K562 (cell line): Measurements from ENCODE around the gene CAPN2. TPM values are rescaled to one million over a fixed set of nuclear protein-coding genes. Genes with fewer than 3 reads are reported as not detected.

Experiments used
- ATAC-seq: fragments of 200-7000 bp; cut with Tn5 transposase; 3 replicates; pipeline ENCODE4 v1.9.1; 2020; ENCODE audit warnings: moderate library complexity
- BruUV-seq: library from RNA; stranded (reverse); fragments of 400-500 nt; replicated peaks from 2 replicates; lab custom pipeline; 2021; lab: Mats Ljungman, UMichigan
- CTCF ChIA-PET: fragments of 300-600 bp; formaldehyde crosslinking; extraction: SDS; loops from one replicate; lab custom pipeline; 2021; ENCODE audit warnings: low intra/inter-chr PET ratio; lab: Yijun Ruan, JAX
- POLR2A ChIA-PET: fragments of 300-600, 350-650 bp; sonication (Branson Sonifier 250); formaldehyde crosslinking; extraction: SDS; loops from one replicate; lab custom pipeline; 2021; ENCODE audit warnings: antibody characterized with exemption, inconsistent platforms; lab: Yijun Ruan, JAX
- DNase-seq, 4 experiments: peaks; one replicate each; pipeline versions ENCODE4 v3.0.0 to v3.0.0-alpha.2; 2011 to 2018; ENCODE audit warnings: low spot score in 3 of 4, mixed read lengths in 3 of 4; ENCODE audit errors: extremely low read depth in 1 of 4
- FAIRE-seq: peaks from 2 replicates; lab custom pipeline; 2011; peaks lifted over from hg19 to GRCh38; lab: Jason Lieb, UNC
- H2AFZ ChIP-seq: 2 replicates; pipeline ENCODE4 v1.6.0; 2011; ENCODE audit warnings: low read depth, low read length, control low read depth, inconsistent platforms
- H3K27ac ChIP-seq: fragments of 200-600 bp; 3 replicates; pipeline ENCODE4 v1.8.0; 2011; ENCODE audit warnings: low read depth, mild to moderate bottlenecking, control low read depth, inconsistent platforms, low read length, moderate library complexity, mixed read lengths; ENCODE audit errors: extremely low read depth
- H3K27me3 ChIP-seq, 2 experiments: fragments of 300-600 bp in 1 of 2; 2 replicates in 1 of 2; 3 replicates in 1 of 2; pipeline versions ENCODE4 v1.6.0 to v1.8.0; 2011; ENCODE audit warnings: inconsistent platforms in 2 of 2, low read length in 2 of 2, mild to moderate bottlenecking in 1 of 2, mixed read lengths in 1 of 2, moderate library complexity in 1 of 2; ENCODE audit not compliant: control insufficient read depth in 2 of 2, insufficient read depth in 2 of 2
- H3K36me3 ChIP-seq: fragments of 300-600 bp; 3 replicates; pipeline ENCODE4 v1.8.0; 2011; ENCODE audit warnings: mild to moderate bottlenecking, low read length, inconsistent platforms; ENCODE audit not compliant: control insufficient read depth, insufficient read depth
- H3K4me1 ChIP-seq, 2 experiments: fragments of 200-600 bp in 1 of 2; replicated peaks in 1 of 2; 2 replicates in 1 of 2; 3 replicates in 1 of 2; pipeline versions ENCODE4 v1.5.1 to v1.8.0; 2011; ENCODE audit warnings: inconsistent platforms in 2 of 2, low read length in 2 of 2, mild to moderate bottlenecking in 1 of 2, mixed read lengths in 1 of 2, moderate library complexity in 1 of 2; ENCODE audit not compliant: control insufficient read depth in 2 of 2, insufficient read depth in 2 of 2
- H3K4me2 ChIP-seq: 2 replicates; pipeline ENCODE4 v1.6.1; 2011; ENCODE audit warnings: low read length, control low read depth, inconsistent platforms, mixed read lengths; ENCODE audit not compliant: insufficient read depth
- H3K4me3 ChIP-seq: fragments of 200-600 bp; sonication (generic), shearing (Covaris generic); 2 replicates; pipeline ENCODE4 v1.5.1; 2016; ENCODE audit warnings: control low read depth, inconsistent platforms
- H3K79me2 ChIP-seq: fragments of 200-600 bp; 3 replicates; pipeline ENCODE4 v1.8.0; 2011; ENCODE audit warnings: low read length, inconsistent platforms; ENCODE audit not compliant: control insufficient read depth, insufficient read depth
- H3K9ac ChIP-seq, 2 experiments: 2 replicates each; pipeline versions ENCODE4 v1.6.0 to v1.6.1; 2011; ENCODE audit warnings: low read depth in 2 of 2, low read length in 2 of 2, control low read depth in 1 of 2, inconsistent platforms in 1 of 2, mild to moderate bottlenecking in 1 of 2, mixed read lengths in 1 of 2; ENCODE audit not compliant: insufficient read depth in 1 of 2
- H3K9me1 ChIP-seq: one replicate; pipeline ENCODE4 v1.6.0; 2011; ENCODE audit warnings: inconsistent platforms, mild to moderate bottlenecking, low read length, moderate library complexity; ENCODE audit not compliant: control insufficient read depth, insufficient read depth
- H3K9me3 ChIP-seq: replicated peaks from 2 replicates; pipeline ENCODE4 v1.5.1; 2011; ENCODE audit warnings: low read depth, low read length, inconsistent platforms; ENCODE audit not compliant: control insufficient read depth, insufficient read depth
- H4K20me1 ChIP-seq: replicated peaks from 2 replicates; pipeline ENCODE4 v1.6.1; 2011; ENCODE audit warnings: low read length, inconsistent platforms, mixed read lengths; ENCODE audit not compliant: control insufficient read depth, insufficient read depth
- CAMTA2 ChIP-seq: fragments of 250-450 bp; sonication (Bioruptor Pico); conservative IDR thresholded peaks from 2 replicates; pipeline ENCODE4 v1.5.1; 2022
- CC2D1A ChIP-seq: fragments of 450-650 bp; IDR thresholded peaks from 2 replicates; pipeline ENCODE4 v1.6.1; 2017; ENCODE audit warnings: mild to moderate bottlenecking
- CGGBP1 ChIP-seq: fragments of 250-450 bp; sonication (Bioruptor Pico); IDR thresholded peaks from 2 replicates; pipeline ENCODE4 v1.9.0; 2021; ENCODE audit warnings: mild to moderate bottlenecking
- E2F6 ChIP-seq, 2 experiments: IDR thresholded peaks; 2 replicates each; pipeline ENCODE4 v1.6.1; 2011; ENCODE audit warnings: borderline replicate concordance in 1 of 2, control low read depth in 1 of 2, low read depth in 1 of 2, low read length in 1 of 2, mild to moderate bottlenecking in 1 of 2, mixed read lengths in 1 of 2, moderate library complexity in 1 of 2; ENCODE audit not compliant: insufficient read depth in 1 of 2, insufficient read length in 1 of 2, poor library complexity in 1 of 2, severe bottlenecking in 1 of 2; ENCODE audit errors: extremely low read depth in 1 of 2
- MCM5 ChIP-seq: fragments of 450-650 bp; IDR thresholded peaks from 2 replicates; pipeline ENCODE4 v1.6.1; 2016; ENCODE audit warnings: low read depth
- MED1 ChIP-seq: sonication (generic); formaldehyde crosslinking; IDR thresholded peaks from 2 replicates; pipeline ENCODE4 v1.8.1; 2023; ENCODE audit warnings: missing genetic modification reagents, borderline replicate concordance
- MIER1 ChIP-seq: fragments of 450-650 bp; IDR thresholded peaks from 2 replicates; pipeline ENCODE4 v1.6.1; 2016; ENCODE audit warnings: antibody characterized with exemption, mild to moderate bottlenecking, low read depth
- NR2C2 ChIP-seq, 2 experiments: fragments of 200-800 bp in 1 of 2; sonication (Bioruptor generic) in 1 of 2; sonication (generic) in 1 of 2; formaldehyde crosslinking in 1 of 2; IDR thresholded peaks; 2 replicates each; pipeline versions ENCODE4 v1.6.1 to v1.8.0; 2016 to 2022; ENCODE audit warnings: mild to moderate bottlenecking in 1 of 2, missing compliant biosample characterization in 1 of 2, missing genetic modification characterization in 1 of 2, missing genetic modification reagents in 1 of 2
- RBFOX2 ChIP-seq: fragments of 200-400 bp; formaldehyde crosslinking; IDR thresholded peaks from 2 replicates; pipeline ENCODE4 v1.6.1; 2017; ENCODE audit warnings: low read depth, mild to moderate bottlenecking, low read length, moderate library complexity
- RBM17 ChIP-seq: fragments of 200-400 bp; formaldehyde crosslinking; IDR thresholded peaks from 2 replicates; pipeline ENCODE4 v1.6.1; 2017; ENCODE audit warnings: low read depth, mild to moderate bottlenecking, low read length, borderline replicate concordance
- TAL1 ChIP-seq: fragments of 450-650 bp; IDR thresholded peaks from 2 replicates; pipeline ENCODE4 v1.6.1; 2016; ENCODE audit warnings: mild to moderate bottlenecking
- TBP ChIP-seq: optimal IDR thresholded peaks from 2 replicates; pipeline ENCODE3; 2011; ENCODE audit warnings: low read depth, low read length, improper control_type of control experiment
- TCFL5 ChIP-seq: fragments of 250-450 bp; sonication (Bioruptor Pico); conservative IDR thresholded peaks from 2 replicates; pipeline ENCODE4 v1.6.1; 2021; ENCODE audit warnings: mild to moderate bottlenecking, moderate library complexity, matching md5 sums
- USF1 ChIP-seq: sonication (generic); formaldehyde crosslinking; IDR thresholded peaks from 2 replicates; pipeline ENCODE4 v1.9.0; 2022; ENCODE audit warnings: mild to moderate bottlenecking, missing genetic modification reagents
- ZEB2 ChIP-seq: fragments of 450-650 bp; IDR thresholded peaks from 2 replicates; pipeline ENCODE4 v1.6.1; 2016
- ZFP36 ChIP-seq: fragments of 150-350 bp; IDR thresholded peaks from 2 replicates; pipeline ENCODE4 v1.6.1; 2018; ENCODE audit warnings: low read length, low read depth; ENCODE audit not compliant: partially characterized antibody
- WGBS: fragments of 100-300 bp; shearing (Covaris generic); methylation state at CpG from one replicate; pipeline ENCODE4 v1.1.6; 2016; ENCODE audit warnings: low coverage, mixed read lengths; ENCODE audit not compliant: insufficient coverage; ENCODE audit errors: missing lambda C conversion rate; 5-methylcytosine and 5-hydroxymethylcytosine counted together
- in situ Hi-C: fragments of 300-500 bp; cut with MboI; formaldehyde crosslinking; loops from 4 replicates; pipeline ENCODE4 v1.15.0; 2018; ENCODE audit warnings: inconsistent platforms, mixed read lengths
- intact Hi-C: fragments of 100-400 bp; cut with micrococcal nuclease; formaldehyde crosslinking; loops from 2 replicates; pipeline ENCODE4 v1.14.2; 2022
- polyA plus RNA-seq, 8 experiments: library from polyadenylated mRNA; depleted of rRNA in 4 of 8; stranded (reverse) in 5 of 8; unstranded in 3 of 8; fragments of >200 nt; fragmentation: Nextera tagmentation in 2 of 8; fragmentation: Illumina TruSeq in 1 of 8; extraction: Ambion mirVana in 2 of 8; extraction: Trizol in 1 of 8; gene quantifications; 2 replicates each; pipeline versions ENCODE4 v1.2.1 to v1.2.3, GENCODE V29; 2011 to 2014; ENCODE audit warnings: inconsistent platforms in 1 of 8, missing spikeins in 1 of 8
- total RNA-seq, 7 experiments: library from RNA; depleted of rRNA in 6 of 7; stranded (reverse); fragments of >200 nt in 6 of 7; fragmentation: Illumina TruSeq in 2 of 7; extraction: Trizol in 2 of 7; gene quantifications; 2 replicates each; pipeline versions ENCODE4 v1.2.1 to v1.2.3, GENCODE V29; 2011 to 2021; ENCODE audit warnings: low replicate concordance in 1 of 7
- TF ChIP-seq, protein P1 (sequence below): sonication (generic); formaldehyde crosslinking; IDR thresholded peaks from 2 replicates; pipeline ENCODE4 v1.8.1; 2022; ENCODE audit warnings: missing genetic modification reagents

CAPN2 gene
- total and polyA plus RNA-seq, 9 of the 15 experiments (the other 6 are each of a cell fraction or from before 2014, with no cell fraction given), result 24.6 to 157 (median 101) TPM

GRCh38 chr1:223810586-223810985 is 98.2 kb downstream of the CAPN2 start:
- H3K27me3 ChIP-seq, result no peaks in the 10 kb centered on the region
- no peak for TF ChIP-seq TCFL5
- TF ChIP-seq TBP, result no peak
- TF ChIP-seq CC2D1A, result no peak
- TF ChIP-seq RBFOX2, result no peak
- TF ChIP-seq CAMTA2, result no peak
- no peak for TF ChIP-seq RBM17
- no peak for TF ChIP-seq ZFP36
- TF ChIP-seq, protein P1, sequence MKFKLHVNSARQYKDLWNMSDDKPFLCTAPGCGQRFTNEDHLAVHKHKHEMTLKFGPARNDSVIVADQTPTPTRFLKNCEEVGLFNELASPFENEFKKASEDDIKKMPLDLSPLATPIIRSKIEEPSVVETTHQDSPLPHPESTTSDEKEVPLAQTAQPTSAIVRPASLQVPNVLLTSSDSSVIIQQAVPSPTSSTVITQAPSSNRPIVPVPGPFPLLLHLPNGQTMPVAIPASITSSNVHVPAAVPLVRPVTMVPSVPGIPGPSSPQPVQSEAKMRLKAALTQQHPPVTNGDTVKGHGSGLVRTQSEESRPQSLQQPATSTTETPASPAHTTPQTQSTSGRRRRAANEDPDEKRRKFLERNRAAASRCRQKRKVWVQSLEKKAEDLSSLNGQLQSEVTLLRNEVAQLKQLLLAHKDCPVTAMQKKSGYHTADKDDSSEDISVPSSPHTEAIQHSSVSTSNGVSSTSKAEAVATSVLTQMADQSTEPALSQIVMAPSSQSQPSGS (CRISPR knock-in tag), result no peak
- no peak for TF ChIP-seq ZEB2
- TF ChIP-seq MIER1, result no peak
- TF ChIP-seq E2F6 (IDR thresholded peaks at IDR 0.05; ENCODE audit: borderline replicate concordance in 1 of 2, extremely low read depth in 1 of 2, insufficient read depth in 1 of 2, insufficient read length in 1 of 2, low read depth in 1 of 2, low read length in 1 of 2, poor library complexity in 1 of 2, severe bottlenecking in 1 of 2), result no peak
- TF ChIP-seq TAL1, result no peak
- TF ChIP-seq MED1 (CRISPR knock-in tag), result no peak
- no peak for TF ChIP-seq MCM5
- no peak for TF ChIP-seq CGGBP1 (CRISPR knock-in tag)
- no peak for TF ChIP-seq USF1 (CRISPR knock-in tag)
- TF ChIP-seq NR2C2 (CRISPR knock-in tag; IDR thresholded peaks at IDR 0.05), result no peak
- TF ChIP-seq NR2C2 (tag; IDR thresholded peaks at IDR 0.05), result no peak
- no peak overlapping the region for H3K27ac ChIP-seq
- no peaks in the 10 kb centered on the region for H4K20me1 ChIP-seq
- no peaks in the 10 kb centered on the region; the same call in 1 of the 2 replicates for H3K9me3 ChIP-seq
- H3K4me3 ChIP-seq, result no peak overlapping the region
- DNase-seq (no peak), FAIRE-seq (no peak), ATAC-seq (no peak)
- in situ Hi-C loops, result no loop called here
- no peaks in the 10 kb centered on the region for H3K9me1 ChIP-seq
- no peak overlapping the region for H3K4me2 ChIP-seq
- CTCF ChIA-PET, result interaction anchor here (2.4 kb wide), 1 partner anchor 240 kb away, joined by 13 read pairs; no protein-coding TSS in a partner anchor
- POLR2A ChIA-PET, result no interaction called here
- H3K9ac ChIP-seq, result no peak overlapping the region
- intact Hi-C loops, result loop anchor here (5.0 kb wide), 4 partner anchors 113 to 297 kb away; no protein-coding TSS in a partner anchor
- no TSS peak for BruUV-seq
- H3K79me2 ChIP-seq, result peaks cover 13% of the 10 kb centered on the region
- no peaks in the 10 kb centered on the region; a peak in 1 of 5 replicates for H3K4me1 ChIP-seq
- 77% methylated on average over 2 of the region's 2 CpGs for WGBS
- no peak overlapping the region for H2AFZ ChIP-seq
- peaks cover 85% of the 10 kb centered on the region for H3K36me3 ChIP-seq
